HUES64 (cell line): ENCODE measurements around the gene EVI2A.
A peak's percentile ranks its signal among the peaks of the same experiment; 100 is the strongest.

Experiments used
- H3K27ac ChIP-seq: 2 replicates; pipeline ENCODE4 v1.7.0; 2013; ENCODE audit warnings: low read depth, low read length, inconsistent platforms
- H3K27me3 ChIP-seq: 2 replicates; pipeline ENCODE4 v1.6.1; 2013; ENCODE audit warnings: mild to moderate bottlenecking, low read length; ENCODE audit not compliant: insufficient read depth
- H3K36me3 ChIP-seq: 2 replicates; pipeline ENCODE4 v1.6.1; 2013; ENCODE audit warnings: mild to moderate bottlenecking, low read length; ENCODE audit not compliant: insufficient read depth
- H3K4me1 ChIP-seq: 2 replicates; pipeline ENCODE4 v1.6.1; 2013; ENCODE audit warnings: mild to moderate bottlenecking, low read length, moderate library complexity; ENCODE audit not compliant: insufficient read depth
- H3K4me3 ChIP-seq: 2 replicates; pipeline ENCODE4 v1.5.1; 2013; ENCODE audit warnings: mild to moderate bottlenecking, low read length, moderate library complexity
- H3K9ac ChIP-seq: 2 replicates; pipeline ENCODE4 v1.6.1; 2013; ENCODE audit warnings: mild to moderate bottlenecking, low read depth, low read length
- H3K9me3 ChIP-seq: 2 replicates; pipeline ENCODE4 v1.6.1; 2013; ENCODE audit warnings: low read depth, low read length; ENCODE audit not compliant: insufficient read depth
- WGBS: fragments of 150-250, 120-280 bp; methylation state at CpG from one replicate; pipeline ENCODE4 v1.1.7; 2013; ENCODE audit warnings: missing lambda C conversion rate; 5-methylcytosine and 5-hydroxymethylcytosine counted together

Gene EVI2A

DNA sequence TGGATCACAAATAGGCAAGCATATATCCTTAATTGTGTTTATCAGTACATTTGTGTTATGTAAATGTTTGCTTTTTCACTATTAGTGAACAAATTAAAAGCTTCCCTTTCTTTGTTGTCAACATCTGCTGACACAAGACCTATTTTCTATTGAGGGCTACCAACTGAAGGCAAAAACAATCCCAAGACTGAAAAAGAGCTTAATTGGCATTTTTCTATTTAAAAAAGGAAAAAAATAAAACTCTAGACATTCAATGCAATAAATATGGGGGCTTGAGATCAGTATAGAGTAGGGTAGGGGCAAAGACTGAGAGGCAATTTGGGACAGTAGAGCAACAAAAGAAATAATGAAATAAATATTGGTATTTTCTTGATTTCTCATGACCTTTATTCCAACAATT is 48.6 kb downstream of the EVI2A start:
- Histone ChIP-seq H3K4me1 (peaks cover 11% of the 10 kb centered on the region), H3K9ac (no peak overlapping the region), H3K4me3 (no peak overlapping the region), H3K9me3 (no peaks in the 10 kb centered on the region), H3K36me3 (peaks cover 30% of the 10 kb centered on the region), H3K27me3 (no peaks in the 10 kb centered on the region), H3K27ac (no peak overlapping the region)

DNA sequence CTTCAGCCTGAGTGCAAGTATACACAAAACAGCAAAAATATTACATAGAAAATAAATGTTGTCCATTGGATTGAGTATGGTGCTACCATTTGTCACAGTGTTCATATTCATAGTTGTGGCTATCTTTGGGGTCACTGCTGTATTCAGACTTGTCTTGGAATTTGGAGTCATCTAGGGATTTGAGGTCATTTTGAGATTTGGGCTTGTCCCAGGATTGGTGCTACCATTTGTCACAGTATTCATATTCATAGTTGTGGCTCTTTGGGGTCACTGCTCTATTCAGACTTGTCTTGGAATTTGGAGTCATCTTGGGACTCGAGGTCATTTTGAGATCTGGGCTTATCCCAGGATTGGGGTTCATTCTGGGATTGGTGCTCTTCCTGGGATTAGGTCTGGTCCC is 49.2 kb downstream of the EVI2A start:
- Histone ChIP-seq H3K9me3 (no peaks in the 10 kb centered on the region), H3K27ac (no peak overlapping the region), H3K4me1 (peaks cover 11% of the 10 kb centered on the region), H3K27me3 (no peaks in the 10 kb centered on the region), H3K36me3 (peaks cover 30% of the 10 kb centered on the region), H3K4me3 (no peak overlapping the region), H3K9ac (no peak overlapping the region)
- WGBS: 94% methylated on average over 1 of the region's 1 CpG

DNA sequence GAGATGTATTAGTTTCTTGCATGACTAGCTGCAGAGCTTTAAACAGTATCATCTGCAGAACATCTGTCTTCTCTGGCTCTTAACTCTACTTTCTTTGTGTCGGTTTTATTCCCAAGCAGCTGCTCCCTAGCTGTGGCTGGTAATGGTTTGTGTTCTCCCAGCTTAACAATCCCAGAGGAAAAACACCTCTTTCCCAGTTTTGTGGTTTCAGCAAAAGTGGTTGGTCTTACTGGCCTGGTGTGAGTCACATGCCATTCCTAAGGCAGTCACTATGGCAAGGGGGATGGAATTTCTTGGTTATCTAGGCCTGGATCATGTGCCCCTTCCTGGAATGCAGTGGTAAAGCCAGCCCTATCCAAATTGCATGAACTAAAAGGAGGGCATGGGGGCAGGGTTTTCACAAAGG is 51.8 kb downstream of the EVI2A start:
- Histone ChIP-seq H3K4me1 (peaks cover 11% of the 10 kb centered on the region), H3K4me3 (no peak overlapping the region), H3K9ac (peak overlapping the region; percentile 48; the same call in 1 of the 2 replicates), H3K27ac (peak overlapping the region; percentile 61), H3K27me3 (no peaks in the 10 kb centered on the region), H3K9me3 (no peaks in the 10 kb centered on the region), H3K36me3 (peaks cover 38% of the 10 kb centered on the region)
- WGBS: 57% methylated on average over 1 of the region's 1 CpG

DNA sequence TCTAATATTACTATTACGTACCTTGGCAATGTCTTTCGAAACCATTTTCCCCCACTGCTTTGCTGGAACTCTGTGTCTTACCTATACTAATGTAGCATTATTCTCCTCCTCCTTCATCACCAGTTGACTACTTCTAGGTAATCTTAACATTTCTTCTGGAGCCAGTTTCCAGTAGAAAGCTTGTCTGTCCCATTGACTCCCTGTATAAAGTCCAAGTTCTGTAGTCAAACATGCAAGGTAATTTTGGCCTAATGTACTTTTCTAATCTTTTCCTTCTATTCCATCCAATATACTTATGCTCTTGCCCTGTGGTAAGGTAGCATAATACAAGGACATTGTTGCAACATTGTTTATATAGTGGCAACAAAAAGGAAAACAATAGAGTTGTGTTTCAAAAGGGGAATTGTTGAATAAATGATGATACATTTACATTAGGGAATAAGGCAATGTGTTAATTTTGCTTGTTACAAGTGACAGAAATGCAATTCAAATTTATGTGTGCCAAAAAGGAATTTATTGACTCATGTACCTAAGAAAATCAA is 52.3 kb downstream of the EVI2A start:
- 97% methylated on average over 2 of the region's 2 CpGs for WGBS
- no peak overlapping the region for H3K4me3 ChIP-seq
- peak overlapping the region; percentile 48; the same call in 1 of the 2 replicates for H3K9ac ChIP-seq
- H3K4me1 ChIP-seq: peaks cover 11% of the 10 kb centered on the region
- H3K27me3 ChIP-seq: no peaks in the 10 kb centered on the region
- peaks cover 38% of the 10 kb centered on the region for H3K36me3 ChIP-seq
- no peaks in the 10 kb centered on the region for H3K9me3 ChIP-seq
- H3K27ac ChIP-seq: peak overlapping the region; percentile 61
